ENCODE results near the gene PLEKHG3. TPM values are rescaled to one million over a fixed set of nuclear protein-coding genes. Genes with fewer than 3 reads are reported as not detected.

The PLEKHG3 gene
- polyA plus RNA-seq, 3 donors = 6.3 to 21.6 (median 13.0) TPM

DNA sequence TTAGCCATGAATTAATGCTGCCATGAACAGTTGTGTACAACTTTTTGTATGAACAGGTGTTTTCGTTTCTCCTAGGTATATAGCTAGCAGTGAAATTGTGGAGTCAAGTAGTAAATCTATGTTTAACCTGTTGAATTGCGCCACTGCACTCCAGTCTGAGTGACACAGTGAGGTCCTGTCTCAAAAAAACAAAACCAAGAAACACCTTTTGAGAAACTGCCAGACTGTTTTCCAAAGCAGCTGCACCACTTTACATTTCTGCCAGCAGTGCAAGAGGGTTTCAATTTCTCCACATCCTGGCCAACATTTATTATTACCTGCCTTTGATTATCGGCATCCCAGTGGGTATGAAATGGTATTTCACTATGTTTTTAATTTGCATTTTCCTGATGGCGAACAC lies 3.3 kb upstream of the PLEKHG3 start:
- WGBS (ENCODE audit: insufficient coverage) = 100% methylated on average over 1 of the region's 4 CpGs
- H3K27me3 Mint-ChIP-seq (ENCODE audit: low read depth in 3 of 3) = peaks cover 25 to 44% (median 27%) of the 10 kb centered on the region in 3 donors
- Histone ChIP-seq H2AFZ (ENCODE audit: insufficient read depth, low read depth, low read length, poor library complexity, severe bottlenecking) (no peak overlapping the region), H3K4me1 (ENCODE audit: control insufficient read depth in 1 of 2, insufficient read depth in 2 of 2, low read length in 2 of 2) (peaks cover 50 to 60% of the 10 kb centered on the region in 2 donors), H3K4me3 (replicated peaks in 1 of 3; ENCODE audit: low read depth in 2 of 3, low read length in 3 of 3) (no peak overlapping the region), H3K9me3 (replicated peaks in 1 of 2; ENCODE audit: control insufficient read depth in 1 of 2, insufficient read depth in 1 of 2, low read length in 2 of 2) (no peaks in the 10 kb centered on the region), H3K36me3 (replicated peaks in 1 of 2; ENCODE audit: control insufficient read depth in 1 of 2, insufficient read depth in 2 of 2, low read length in 2 of 2) (no peaks in the 10 kb centered on the region), H3K9ac (ENCODE audit: insufficient read depth, low read length, poor library complexity, severe bottlenecking) (no peak overlapping the region), H3K4me2 (replicated peaks; ENCODE audit: extremely low read depth, low read length, poor library complexity, severe bottlenecking) (no peak overlapping the region), H3K79me2 (ENCODE audit: insufficient read depth, low read length) (no peaks in the 10 kb centered on the region), H4K20me1 (ENCODE audit: insufficient read depth, low read length) (no peaks in the 10 kb centered on the region), H3K27me3 (ENCODE audit: control insufficient read depth in 2 of 2, insufficient read depth in 2 of 2, low read length in 2 of 2) (peaks cover 27 to 34% of the 10 kb centered on the region in 2 donors), H3K27ac (ENCODE audit: low read depth in 1 of 2, low read length in 2 of 2) (no peak overlapping the region)
- H3K4me3 Mint-ChIP-seq = peak overlapping the region in 1 of 2 donors; percentile 15
- TF ChIP-seq, protein P1, sequence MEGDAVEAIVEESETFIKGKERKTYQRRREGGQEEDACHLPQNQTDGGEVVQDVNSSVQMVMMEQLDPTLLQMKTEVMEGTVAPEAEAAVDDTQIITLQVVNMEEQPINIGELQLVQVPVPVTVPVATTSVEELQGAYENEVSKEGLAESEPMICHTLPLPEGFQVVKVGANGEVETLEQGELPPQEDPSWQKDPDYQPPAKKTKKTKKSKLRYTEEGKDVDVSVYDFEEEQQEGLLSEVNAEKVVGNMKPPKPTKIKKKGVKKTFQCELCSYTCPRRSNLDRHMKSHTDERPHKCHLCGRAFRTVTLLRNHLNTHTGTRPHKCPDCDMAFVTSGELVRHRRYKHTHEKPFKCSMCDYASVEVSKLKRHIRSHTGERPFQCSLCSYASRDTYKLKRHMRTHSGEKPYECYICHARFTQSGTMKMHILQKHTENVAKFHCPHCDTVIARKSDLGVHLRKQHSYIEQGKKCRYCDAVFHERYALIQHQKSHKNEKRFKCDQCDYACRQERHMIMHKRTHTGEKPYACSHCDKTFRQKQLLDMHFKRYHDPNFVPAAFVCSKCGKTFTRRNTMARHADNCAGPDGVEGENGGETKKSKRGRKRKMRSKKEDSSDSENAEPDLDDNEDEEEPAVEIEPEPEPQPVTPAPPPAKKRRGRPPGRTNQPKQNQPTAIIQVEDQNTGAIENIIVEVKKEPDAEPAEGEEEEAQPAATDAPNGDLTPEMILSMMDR (IDR thresholded peaks at IDR 0.05) = no peak
- intact Hi-C loops (cut with micrococcal nuclease) = no loop called here
- peaks cover 0 to 5% (median 0%) of the 10 kb centered on the region in 7 donors for H3K9me3 Mint-ChIP-seq
- DNase-seq = no peak
- no peak overlapping the region for H3K27ac Mint-ChIP-seq
- H3K4me1 Mint-ChIP-seq = peaks cover 60% of the 10 kb centered on the region
- peaks cover 2 to 22% of the 10 kb centered on the region in 2 donors for H3K36me3 Mint-ChIP-seq

DNA sequence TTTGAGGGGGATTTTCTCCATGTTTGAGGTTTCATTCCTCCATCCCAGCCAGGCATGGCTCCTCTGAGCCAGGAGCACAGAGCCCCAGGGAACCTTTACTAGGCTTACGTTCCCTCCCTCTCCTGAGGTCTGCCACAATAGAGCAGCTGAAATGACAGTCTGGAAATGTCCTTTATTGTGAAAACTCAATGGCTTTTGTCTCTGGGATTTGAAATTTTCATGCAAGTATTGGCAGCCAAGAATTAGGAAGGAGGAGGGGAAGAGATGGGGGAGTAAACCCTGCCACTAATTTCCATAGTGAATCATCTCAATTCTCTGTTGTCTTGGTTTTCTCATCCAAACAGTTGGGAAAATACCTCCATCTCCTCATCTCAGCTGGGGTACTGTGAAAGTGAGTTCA lies 2.6 kb upstream of the PLEKHG3 start:
- peaks cover 27 to 34% of the 10 kb centered on the region in 2 donors for H3K27me3 ChIP-seq (ENCODE audit: control insufficient read depth in 2 of 2, insufficient read depth in 2 of 2, low read length in 2 of 2)
- H3K79me2 ChIP-seq (ENCODE audit: insufficient read depth, low read length) = peaks cover 1% of the 10 kb centered on the region
- H3K4me2 ChIP-seq (replicated peaks; ENCODE audit: extremely low read depth, low read length, poor library complexity, severe bottlenecking) = no peak overlapping the region
- Mint-ChIP-seq H3K4me3 (peak overlapping the region in 1 of 2 donors; percentile 69), H3K36me3 (peaks cover 2 to 22% of the 10 kb centered on the region in 2 donors), H3K4me1 (peaks cover 66% of the 10 kb centered on the region), H3K27ac (no peak overlapping the region), H3K9me3 (peaks cover 0 to 5% (median 0%) of the 10 kb centered on the region in 7 donors), H3K27me3 (ENCODE audit: low read depth in 3 of 3) (peaks cover 25 to 44% (median 27%) of the 10 kb centered on the region in 3 donors)
- WGBS (ENCODE audit: insufficient coverage) = 80% methylated on average over 1 of the region's 1 CpG
- H3K9me3 ChIP-seq (replicated peaks in 1 of 2; ENCODE audit: control insufficient read depth in 1 of 2, insufficient read depth in 1 of 2, low read length in 2 of 2) = no peaks in the 10 kb centered on the region
- H3K36me3 ChIP-seq (replicated peaks in 1 of 2; ENCODE audit: control insufficient read depth in 1 of 2, insufficient read depth in 2 of 2, low read length in 2 of 2) = no peaks in the 10 kb centered on the region
- peaks cover 58 to 68% of the 10 kb centered on the region in 2 donors for H3K4me1 ChIP-seq (ENCODE audit: control insufficient read depth in 1 of 2, insufficient read depth in 2 of 2, low read length in 2 of 2)
- H4K20me1 ChIP-seq (ENCODE audit: insufficient read depth, low read length) = no peaks in the 10 kb centered on the region
- H2AFZ ChIP-seq (ENCODE audit: insufficient read depth, low read depth, low read length, poor library complexity, severe bottlenecking) = no peak overlapping the region
- H3K27ac ChIP-seq (ENCODE audit: low read depth in 1 of 2, low read length in 2 of 2) = no peak overlapping the region
- TF ChIP-seq, protein P1 (IDR thresholded peaks at IDR 0.05) = no peak
- intact Hi-C loops (cut with micrococcal nuclease) = no loop called here
- no peak overlapping the region for H3K9ac ChIP-seq (ENCODE audit: insufficient read depth, low read length, poor library complexity, severe bottlenecking)
- H3K4me3 ChIP-seq (replicated peaks in 1 of 3; ENCODE audit: low read depth in 2 of 3, low read length in 3 of 3) = no peak overlapping the region
- peak in 1 of 3 donors; percentile 28 for DNase-seq

Measured in CD14-positive monocyte (primary cell).